IMR-90 (cell line): ENCODE results near the gene MALRD1. TPM values are rescaled to one million over a fixed set of nuclear protein-coding genes. Genes with fewer than 3 reads are reported as not detected.

ENCODE experiments used
- ATAC-seq: fragments of 200-7000 bp; cut with Tn5 transposase; 2 replicates; pipeline ENCODE4 v1.9.1; 2020; ENCODE audit warnings: low read depth, mild to moderate bottlenecking, moderate library complexity
- BruUV-seq: library from RNA; stranded (reverse); fragments of 400-500 nt; replicated peaks from 2 replicates; lab custom pipeline; 2021; lab: Mats Ljungman, UMichigan
- CTCF ChIA-PET: fragments of 300-600 bp; formaldehyde crosslinking; extraction: SDS; loops from one replicate; lab custom pipeline; 2021; ENCODE audit warnings: antibody characterized with exemption; lab: Yijun Ruan, JAX
- POLR2A ChIA-PET: fragments of 300-600 bp; sonication (Branson Sonifier 250); formaldehyde crosslinking; loops from one replicate; lab custom pipeline; 2022; ENCODE audit warnings: antibody characterized with exemption; ENCODE audit not compliant: unreplicated experiment; lab: Charles Lee
- DNase-seq: peaks from one replicate; pipeline ENCODE4 v3.0.0; 2013
- H2AFZ ChIP-seq: replicated peaks from 2 replicates; pipeline ENCODE3; 2013; ENCODE audit warnings: low read length, mild to moderate bottlenecking; ENCODE audit not compliant: poor library complexity
- H2AK5ac ChIP-seq: 2 replicates; pipeline ENCODE4 v1.6.1; 2013; ENCODE audit warnings: low read depth, low read length, inconsistent platforms
- H2AK9ac ChIP-seq: replicated peaks from 2 replicates; pipeline ENCODE3; 2013; ENCODE audit warnings: mild to moderate bottlenecking, low read depth, low read length, moderate library complexity; ENCODE audit not compliant: poor library complexity
- H2BK120ac ChIP-seq: 2 replicates; pipeline ENCODE4 v1.6.1; 2013; ENCODE audit warnings: low read depth, low read length, inconsistent platforms
- H2BK15ac ChIP-seq: 3 replicates; pipeline ENCODE4 v1.6.1; 2013; ENCODE audit warnings: low read depth, low read length, inconsistent platforms
- H2BK20ac ChIP-seq: 2 replicates; pipeline ENCODE4 v1.6.1; 2013; ENCODE audit warnings: low read depth, mild to moderate bottlenecking, inconsistent platforms, low read length, moderate library complexity
- H2BK5ac ChIP-seq: 2 replicates; pipeline ENCODE4 v1.6.1; 2013; ENCODE audit warnings: mild to moderate bottlenecking, low read depth, low read length, inconsistent platforms; ENCODE audit not compliant: poor library complexity, severe bottlenecking
- H3K14ac ChIP-seq: replicated peaks from 2 replicates; pipeline ENCODE4 v1.6.1; 2013; ENCODE audit warnings: low read depth, low read length, inconsistent platforms
- H3K18ac ChIP-seq: 2 replicates; pipeline ENCODE4 v1.6.1; 2013; ENCODE audit warnings: low read depth, low read length, control low read depth
- H3K23ac ChIP-seq: 2 replicates; pipeline ENCODE4 v1.6.1; 2013; ENCODE audit warnings: low read depth, low read length, inconsistent platforms
- H3K27ac ChIP-seq: 2 replicates; pipeline ENCODE4 v1.5.1; 2013; ENCODE audit warnings: mild to moderate bottlenecking, control low read depth, low read length; ENCODE audit not compliant: insufficient read depth
- H3K27me3 ChIP-seq: 2 replicates; pipeline ENCODE4 v1.6.1; 2013; ENCODE audit warnings: low read length; ENCODE audit not compliant: control insufficient read depth, insufficient read depth
- H3K36me3 ChIP-seq: 2 replicates; pipeline ENCODE4 v1.6.1; 2013; ENCODE audit warnings: low read length, mixed read lengths; ENCODE audit not compliant: control insufficient read depth, insufficient read depth
- H3K4ac ChIP-seq: 2 replicates; pipeline ENCODE4 v1.6.1; 2013; ENCODE audit warnings: low read depth, low read length, inconsistent platforms
- H3K4me1 ChIP-seq: 2 replicates; pipeline ENCODE4 v1.6.1; 2013; ENCODE audit warnings: low read length, mixed read lengths; ENCODE audit not compliant: control insufficient read depth, insufficient read depth
- H3K4me2 ChIP-seq: 2 replicates; pipeline ENCODE4 v1.6.1; 2013; ENCODE audit warnings: low read depth, mild to moderate bottlenecking, control low read depth, low read length, moderate library complexity
- H3K4me3 ChIP-seq: 2 replicates; pipeline ENCODE4 v1.5.1; 2013; ENCODE audit warnings: low read depth, mild to moderate bottlenecking, control low read depth, low read length, moderate library complexity; ENCODE audit not compliant: insufficient read depth
- H3K56ac ChIP-seq: 2 replicates; pipeline ENCODE4 v1.6.1; 2013; ENCODE audit warnings: low read length, inconsistent platforms; ENCODE audit not compliant: insufficient read depth; ENCODE audit errors: extremely low read depth
- H3K79me1 ChIP-seq, 2 experiments: 2 replicates each; pipeline ENCODE4 v1.6.1; 2013; ENCODE audit warnings: low read length in 2 of 2, inconsistent platforms in 1 of 2, low read depth in 1 of 2
- H3K9ac ChIP-seq: 2 replicates; pipeline ENCODE4 v1.6.1; 2013; ENCODE audit warnings: low read depth, low read length, control low read depth
- H3K9me1 ChIP-seq: 2 replicates; pipeline ENCODE4 v1.6.1; 2013; ENCODE audit warnings: low read length, inconsistent platforms; ENCODE audit not compliant: insufficient read depth
- H3K9me3 ChIP-seq: 2 replicates; pipeline ENCODE4 v1.6.1; 2013; ENCODE audit warnings: low read length; ENCODE audit not compliant: control insufficient read depth, insufficient read depth
- H4K20me1 ChIP-seq: 2 replicates; pipeline ENCODE4 v1.6.1; 2013; ENCODE audit warnings: low read length, inconsistent platforms; ENCODE audit not compliant: insufficient read depth
- H4K5ac ChIP-seq: 2 replicates; pipeline ENCODE4 v1.6.1; 2013; ENCODE audit warnings: mild to moderate bottlenecking, low read depth, low read length, control low read depth
- H4K8ac ChIP-seq, 2 experiments: 2 replicates each; pipeline ENCODE4 v1.6.1; 2013; ENCODE audit warnings: low read depth in 2 of 2, low read length in 2 of 2, control low read depth in 1 of 2, inconsistent platforms in 1 of 2
- H4K91ac ChIP-seq: 2 replicates; pipeline ENCODE4 v1.6.1; 2013; ENCODE audit warnings: low read depth, low read length, inconsistent platforms; ENCODE audit not compliant: insufficient read depth
- CEBPB ChIP-seq: IDR thresholded peaks from 2 replicates; pipeline ENCODE4 v1.6.1; 2012; ENCODE audit warnings: low read depth, low read length, improper control_type of control experiment
- CTCF ChIP-seq: conservative IDR thresholded peaks from 2 replicates; pipeline ENCODE4 v1.5.1; 2012; ENCODE audit warnings: mild to moderate bottlenecking, low read depth, low read length, improper control_type of control experiment
- ELK1 ChIP-seq: fragments of 150-350 bp; IDR thresholded peaks from 2 replicates; pipeline ENCODE4 v1.6.1; 2016; ENCODE audit warnings: low read depth, mild to moderate bottlenecking, low read length, moderate library complexity, borderline replicate concordance
- FOS ChIP-seq: fragments of 150-350 bp; IDR thresholded peaks from 2 replicates; pipeline ENCODE4 v1.6.1; 2016; ENCODE audit warnings: low read depth, low read length
- MAFK ChIP-seq: IDR thresholded peaks from 2 replicates; pipeline ENCODE4 v1.6.1; 2012; ENCODE audit warnings: low read depth, low read length, improper control_type of control experiment
- MAZ ChIP-seq: IDR thresholded peaks from 2 replicates; pipeline ENCODE4 v1.6.1; 2012; ENCODE audit warnings: low read depth, mild to moderate bottlenecking, low read length, improper control_type of control experiment, moderate library complexity, borderline replicate concordance
- MXI1 ChIP-seq: IDR thresholded peaks from 2 replicates; pipeline ENCODE4 v1.6.1; 2012; ENCODE audit warnings: low read depth, mild to moderate bottlenecking, low read length, moderate library complexity, borderline replicate concordance
- POLR2A ChIP-seq: IDR thresholded peaks from 2 replicates; pipeline ENCODE4 v1.6.1; 2012; ENCODE audit warnings: mild to moderate bottlenecking, low read depth, low read length
- USF2 ChIP-seq: fragments of 150-350 bp; IDR thresholded peaks from 2 replicates; pipeline ENCODE4 v1.6.1; 2017; ENCODE audit warnings: mild to moderate bottlenecking, antibody characterized with exemption, low read length, low read depth
- WGBS, 2 experiments: methylation state at CpG; one replicate each; pipeline versions ENCODE4 v1.1.5 to v1.1.7; 2013; ENCODE audit warnings: missing lambda C conversion rate in 2 of 2; ENCODE audit not compliant: insufficient read length in 1 of 2; ENCODE audit errors: extremely low coverage in 2 of 2; 5-methylcytosine and 5-hydroxymethylcytosine counted together
- dilution Hi-C: fragments of 300-500 bp; cut with HindIII; formaldehyde crosslinking; loops from one replicate; pipeline ENCODE4 v1.14.3; 2018; ENCODE audit warnings: low sequenced_read_pairs; ENCODE audit not compliant: unreplicated experiment
- in situ Hi-C: fragments of 300-500 bp; cut with MboI; formaldehyde crosslinking; loops from 3 replicates; pipeline ENCODE4 v1.14.3; 2019; ENCODE audit warnings: low sequenced_read_pairs, inconsistent platforms, mixed read lengths
- intact Hi-C: fragments of 100-400 bp; cut with micrococcal nuclease; formaldehyde crosslinking; loops from 2 replicates; pipeline ENCODE4 v1.10.0; 2022
- polyA plus RNA-seq, 3 experiments: library from polyadenylated mRNA; depleted of rRNA; stranded (reverse); fragments of >200 nt; gene quantifications; 2 replicates each; pipeline ENCODE4 v1.2.3, GENCODE V29; 2012; ENCODE audit warnings: low replicate concordance in 1 of 3
- total RNA-seq: library from RNA; depleted of rRNA; stranded (reverse); fragments of >200 nt; gene quantifications from 2 replicates; pipeline ENCODE4 v1.2.3, GENCODE V29; 2012

MALRD1 gene
- total and polyA plus RNA-seq, 2 of the 4 experiments (the other 2 are of a cell fraction), result 0.34 to 1.1 TPM

- Histone ChIP-seq H2BK20ac (no peak overlapping the region), H3K9me1 (no peaks in the 10 kb centered on the region), H3K79me1 (no peaks in the 10 kb centered on the region), H2AK5ac (no peak overlapping the region), H3K9ac (no peak overlapping the region), H3K27me3 (no peaks in the 10 kb centered on the region), H3K18ac (no peak overlapping the region), H3K23ac (no peak overlapping the region), H3K4me2 (no peak overlapping the region), H3K4me3 (no peak overlapping the region), H2BK120ac (no peak overlapping the region), H3K27ac (no peak overlapping the region), H3K14ac (no peak overlapping the region), H3K36me3 (no peaks in the 10 kb centered on the region), H2BK15ac (no peak overlapping the region), H4K5ac (no peak overlapping the region), H3K9me3 (no peaks in the 10 kb centered on the region), H2AK9ac (no peak overlapping the region), H3K4ac (no peak overlapping the region), H4K8ac (no peak overlapping the region), H3K4me1 (no peaks in the 10 kb centered on the region), H3K56ac (no peak overlapping the region), H4K20me1 (no peaks in the 10 kb centered on the region), H2BK5ac (no peak overlapping the region), H2AFZ (no peak overlapping the region), H4K91ac (no peak overlapping the region)
- ATAC-seq (no peak), DNase-seq (no peak)
- TF ChIP-seq ELK1 (no peak), USF2 (no peak), POLR2A (no peak), MAZ (no peak), FOS (no peak), MXI1 (no peak), CEBPB (no peak), CTCF (no peak), MAFK (no peak)
- dilution Hi-C loops, result no loop called here
- ChIA-PET CTCF (no interaction called here), POLR2A (no interaction called here)
- intact Hi-C loops, result no loop called here
- no TSS peak for BruUV-seq
- WGBS, 2 experiments, result no CpG with 5 or more reads among the region's 1 CpG
- in situ Hi-C loops, result no loop called here
Observed at GRCh38 chr10:19290770-19291169, 242.2 kb downstream of the MALRD1 start.
